ENCODE results near the gene MYO9A. TPM values are rescaled to one million over a fixed set of nuclear protein-coding genes. Genes with fewer than 3 reads are reported as not detected.

Gene MYO9A
- total and polyA plus RNA-seq, 5 donors from 2014 or later, result 8.3 to 32.3 (median 11.5) TPM

DNA sequence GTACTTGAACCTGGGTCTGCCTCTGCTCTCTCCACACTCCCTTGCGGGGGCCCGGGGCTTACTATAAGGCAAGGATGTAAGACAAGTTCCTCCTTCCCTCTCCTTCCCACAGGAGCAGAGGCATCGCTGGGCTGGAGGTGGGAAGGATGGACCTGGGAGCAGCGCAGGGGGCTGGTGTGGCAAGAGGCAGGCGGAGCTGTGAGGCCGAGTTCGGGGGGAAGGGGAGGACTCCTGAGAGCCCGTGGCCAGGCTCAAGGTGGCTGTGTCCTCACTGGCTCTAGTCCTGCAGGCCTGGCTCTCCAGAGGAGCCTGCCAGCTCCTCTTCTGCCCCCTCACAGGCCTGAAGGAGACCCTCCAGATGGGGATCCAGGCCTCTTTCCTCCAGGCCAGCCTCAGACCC, 308.6 kb downstream of the MYO9A start:
- Mint-ChIP-seq H3K4me3 (no peak overlapping the region), H3K9me3 (no peaks in the 10 kb centered on the region), H3K4me1 (no peaks in the 10 kb centered on the region), H3K27ac (no peak overlapping the region), H3K27me3 (no peaks in the 10 kb centered on the region), H3K36me3 (no peaks in the 10 kb centered on the region)
- ATAC-seq (ENCODE audit: low read depth in 2 of 2) (no peak), DNase-seq (no peak)
- H3K36me3 ChIP-seq (ENCODE audit: control insufficient read depth, insufficient read depth, low read length), result no peaks in the 10 kb centered on the region
- H3K27me3 ChIP-seq (ENCODE audit: control insufficient read depth, insufficient read depth, low read length), result no peaks in the 10 kb centered on the region
- H3K4me3 ChIP-seq (ENCODE audit: low read depth, low read length), result no peak overlapping the region
- H3K4me1 ChIP-seq (ENCODE audit: control insufficient read depth, insufficient read depth, low read length, poor library complexity, severe bottlenecking), result no peaks in the 10 kb centered on the region
- H3K9me3 ChIP-seq (ENCODE audit: control insufficient read depth in 2 of 2, low read length in 2 of 2), result no peaks in the 10 kb centered on the region
- no peak overlapping the region for H3K27ac ChIP-seq (ENCODE audit: insufficient read depth, low read length, poor library complexity, severe bottlenecking)

DNA sequence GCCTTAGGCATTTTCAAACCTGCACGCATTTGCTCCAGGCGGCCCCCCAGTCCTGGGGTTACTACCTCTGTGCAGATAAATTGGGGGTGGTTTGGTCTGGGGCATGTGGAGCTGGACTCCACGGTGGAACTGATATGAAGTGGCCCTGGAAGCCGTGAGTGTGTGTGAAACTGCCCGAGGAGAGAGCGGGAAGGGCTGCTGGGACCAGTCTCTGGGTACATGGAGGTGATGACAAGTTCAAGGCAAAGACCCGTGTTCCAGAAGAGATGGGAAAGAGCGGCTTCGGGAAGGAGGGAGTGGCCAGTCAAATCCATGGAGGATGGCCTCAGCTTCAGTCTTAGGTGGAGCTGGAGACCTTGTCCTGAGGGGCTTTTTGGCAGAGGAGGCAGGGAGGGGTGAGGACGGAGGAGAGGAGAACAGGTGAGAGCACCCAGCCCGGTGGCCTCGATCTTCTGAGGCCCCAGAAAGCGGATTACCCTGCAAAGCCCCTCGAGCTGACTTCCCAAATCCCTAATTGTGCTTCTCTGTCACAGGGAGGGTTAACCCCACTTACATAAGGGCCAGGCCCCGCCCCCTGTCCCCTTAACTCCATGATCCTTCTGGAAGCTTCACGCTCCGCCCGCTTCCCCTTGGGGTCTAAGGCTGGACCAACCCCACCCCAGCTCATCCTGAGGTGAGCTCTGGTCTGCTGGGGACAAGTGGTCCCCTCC, 309.5 kb downstream of the MYO9A start:
- no peak for DNase-seq
- Histone ChIP-seq H3K4me1 (ENCODE audit: control insufficient read depth, insufficient read depth, low read length, poor library complexity, severe bottlenecking) (no peaks in the 10 kb centered on the region), H3K27ac (ENCODE audit: insufficient read depth, low read length, poor library complexity, severe bottlenecking) (no peak overlapping the region), H3K27me3 (ENCODE audit: control insufficient read depth, insufficient read depth, low read length) (no peaks in the 10 kb centered on the region), H3K36me3 (ENCODE audit: control insufficient read depth, insufficient read depth, low read length) (no peaks in the 10 kb centered on the region), H3K9me3 (ENCODE audit: control insufficient read depth in 2 of 2, low read length in 2 of 2) (no peaks in the 10 kb centered on the region), H3K4me3 (ENCODE audit: low read depth, low read length) (no peak overlapping the region)
- Mint-ChIP-seq H3K9me3 (no peaks in the 10 kb centered on the region), H3K36me3 (no peaks in the 10 kb centered on the region), H3K27ac (no peak overlapping the region), H3K27me3 (no peaks in the 10 kb centered on the region), H3K4me1 (no peaks in the 10 kb centered on the region), H3K4me3 (no peak overlapping the region)
- ATAC-seq (ENCODE audit: low read depth in 2 of 2), result no peak

DNA sequence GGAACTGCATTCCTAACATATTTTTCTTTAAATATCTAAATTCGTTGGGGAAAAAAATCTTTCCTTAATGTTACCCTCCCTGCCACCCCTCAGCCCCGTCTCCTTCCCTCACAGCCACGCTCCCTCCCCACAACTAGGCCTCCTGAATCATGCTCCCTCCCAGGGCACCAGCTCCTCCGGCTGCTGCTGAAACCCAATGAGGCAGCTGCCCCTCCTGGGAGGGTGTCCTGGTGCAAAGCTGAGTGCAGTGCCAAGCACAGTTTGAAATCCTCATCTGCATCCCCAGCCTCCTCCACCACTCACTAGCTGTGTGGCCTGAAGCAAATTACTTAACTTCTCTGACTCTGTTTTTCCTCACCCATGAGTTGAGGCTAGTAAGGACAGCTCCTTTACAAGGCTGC, 310.3 kb downstream of the MYO9A start:
- H3K4me3 Mint-ChIP-seq, result no peak overlapping the region
- H3K27me3 Mint-ChIP-seq, result peaks cover 3% of the 10 kb centered on the region
- H3K4me1 Mint-ChIP-seq, result no peaks in the 10 kb centered on the region
- no peaks in the 10 kb centered on the region for H3K9me3 ChIP-seq (ENCODE audit: control insufficient read depth in 2 of 2, low read length in 2 of 2)
- H3K27ac Mint-ChIP-seq, result no peak overlapping the region
- H3K36me3 Mint-ChIP-seq, result no peaks in the 10 kb centered on the region
- H3K4me1 ChIP-seq (ENCODE audit: control insufficient read depth, insufficient read depth, low read length, poor library complexity, severe bottlenecking), result no peaks in the 10 kb centered on the region
- no peaks in the 10 kb centered on the region for H3K27me3 ChIP-seq (ENCODE audit: control insufficient read depth, insufficient read depth, low read length)
- H3K27ac ChIP-seq (ENCODE audit: insufficient read depth, low read length, poor library complexity, severe bottlenecking), result no peak overlapping the region
- ATAC-seq (ENCODE audit: low read depth in 2 of 2), result no peak
- DNase-seq, result no peak
- H3K9me3 Mint-ChIP-seq, result no peaks in the 10 kb centered on the region
- H3K4me3 ChIP-seq (ENCODE audit: low read depth, low read length), result no peak overlapping the region
- no peaks in the 10 kb centered on the region for H3K36me3 ChIP-seq (ENCODE audit: control insufficient read depth, insufficient read depth, low read length)

DNA sequence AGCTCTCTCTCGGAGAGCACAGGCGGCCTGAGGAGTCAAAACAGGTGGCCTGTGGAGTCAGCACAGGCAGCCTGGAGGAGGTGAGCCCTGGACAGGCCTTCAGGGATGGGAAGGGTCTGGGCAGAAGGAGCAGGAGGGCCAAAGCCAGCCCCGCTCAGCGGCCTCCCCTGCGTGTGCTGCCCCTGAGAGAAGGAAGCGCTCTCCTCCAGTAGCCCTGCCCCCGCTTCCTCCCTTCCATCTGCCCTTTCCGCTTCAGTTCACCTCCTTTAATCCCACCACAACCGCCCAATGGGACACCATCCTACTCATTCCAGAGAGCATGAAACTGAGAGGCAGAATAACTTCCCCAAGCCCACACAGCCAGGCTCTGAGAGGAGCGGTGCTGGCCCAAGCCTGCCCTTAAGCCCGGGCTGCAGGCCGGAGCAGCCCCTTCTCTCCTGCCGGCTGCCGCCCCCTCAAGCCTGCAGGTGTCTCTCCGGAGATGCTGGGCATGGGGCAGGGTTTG, 310.8 kb downstream of the MYO9A start:
- H3K27ac Mint-ChIP-seq, result no peak overlapping the region
- ATAC-seq (ENCODE audit: low read depth in 2 of 2), result no peak
- Histone ChIP-seq H3K27me3 (ENCODE audit: control insufficient read depth, insufficient read depth, low read length) (no peaks in the 10 kb centered on the region), H3K27ac (ENCODE audit: insufficient read depth, low read length, poor library complexity, severe bottlenecking) (no peak overlapping the region), H3K4me3 (ENCODE audit: low read depth, low read length) (no peak overlapping the region), H3K9me3 (ENCODE audit: control insufficient read depth in 2 of 2, low read length in 2 of 2) (no peaks in the 10 kb centered on the region), H3K4me1 (ENCODE audit: control insufficient read depth, insufficient read depth, low read length, poor library complexity, severe bottlenecking) (no peaks in the 10 kb centered on the region), H3K36me3 (ENCODE audit: control insufficient read depth, insufficient read depth, low read length) (no peaks in the 10 kb centered on the region)
- no peak for DNase-seq
- no peaks in the 10 kb centered on the region for H3K4me1 Mint-ChIP-seq
- H3K36me3 Mint-ChIP-seq, result no peaks in the 10 kb centered on the region
- H3K4me3 Mint-ChIP-seq, result no peak overlapping the region
- peaks cover 5% of the 10 kb centered on the region for H3K27me3 Mint-ChIP-seq
- H3K9me3 Mint-ChIP-seq, result no peaks in the 10 kb centered on the region

DNA sequence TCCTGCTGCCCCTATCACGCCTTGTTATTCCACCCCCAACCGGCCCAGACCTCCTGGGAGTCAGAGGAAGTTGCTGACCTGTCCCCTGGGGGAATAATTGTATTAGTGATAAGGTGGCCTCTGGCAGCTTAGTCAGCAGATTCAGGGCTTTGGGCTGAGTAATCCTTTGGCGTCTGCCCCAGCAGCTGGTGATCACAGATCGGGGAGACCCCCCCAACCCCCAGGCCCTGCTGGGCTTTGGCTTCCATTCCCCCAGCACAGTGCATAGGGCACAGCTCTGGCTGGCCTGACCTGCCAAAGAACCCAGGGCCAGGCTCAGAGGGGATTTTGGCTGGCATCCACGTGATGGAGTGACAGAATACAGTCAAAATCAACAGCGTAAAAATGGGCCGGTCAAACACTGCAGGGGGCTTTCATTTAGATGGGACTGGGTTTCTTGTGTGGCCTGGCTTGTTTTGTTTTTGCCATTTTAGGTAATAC, 311.5 kb downstream of the MYO9A start:
- no peak for ATAC-seq (ENCODE audit: low read depth in 2 of 2)

DNA sequence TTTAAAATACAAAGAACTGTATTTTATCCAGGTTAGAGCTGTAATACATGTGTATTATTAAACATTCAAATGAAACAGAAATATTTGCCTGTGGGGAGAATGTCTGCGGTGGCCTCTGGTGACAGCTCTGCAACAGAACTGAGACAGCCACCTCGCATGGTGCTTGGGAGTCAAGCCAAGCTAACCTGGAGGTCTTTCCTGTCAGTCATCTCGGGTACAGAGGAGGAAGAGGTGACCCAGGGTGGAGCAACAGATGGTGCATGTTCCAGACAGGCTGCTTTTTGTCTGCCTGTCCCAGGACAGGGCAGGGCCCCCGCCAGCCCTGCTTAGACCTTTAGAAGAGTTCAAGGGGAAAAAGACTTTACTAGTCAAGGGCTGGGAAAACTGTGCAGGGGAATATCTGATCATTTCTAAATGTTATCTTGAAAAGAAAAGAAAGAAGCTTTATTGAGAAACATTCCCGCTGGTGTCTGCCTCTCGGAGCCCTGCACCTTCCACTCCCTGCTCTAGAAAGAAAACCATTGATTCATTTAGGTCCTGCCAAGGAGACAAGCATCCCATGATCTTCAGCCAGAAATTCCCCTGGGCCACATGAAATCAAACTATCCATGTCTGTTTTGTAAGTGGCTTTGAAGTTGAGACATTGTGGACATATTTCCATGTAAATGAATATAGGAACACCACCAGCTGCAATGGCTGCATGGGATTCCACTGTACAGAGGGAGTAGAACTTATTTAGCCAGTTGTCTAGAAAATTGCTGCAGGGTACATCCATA, 313.1 kb downstream of the MYO9A start:
- Histone ChIP-seq H3K27ac (ENCODE audit: insufficient read depth, low read length, poor library complexity, severe bottlenecking) (no peak overlapping the region), H3K4me1 (ENCODE audit: control insufficient read depth, insufficient read depth, low read length, poor library complexity, severe bottlenecking) (no peaks in the 10 kb centered on the region), H3K4me3 (ENCODE audit: low read depth, low read length) (no peak overlapping the region), H3K9me3 (ENCODE audit: control insufficient read depth in 2 of 2, low read length in 2 of 2) (no peaks in the 10 kb centered on the region), H3K36me3 (ENCODE audit: control insufficient read depth, insufficient read depth, low read length) (no peaks in the 10 kb centered on the region), H3K27me3 (ENCODE audit: control insufficient read depth, insufficient read depth, low read length) (no peaks in the 10 kb centered on the region)
- H3K9me3 Mint-ChIP-seq, result no peaks in the 10 kb centered on the region
- ATAC-seq (ENCODE audit: low read depth in 2 of 2) (no peak), DNase-seq (no peak)
- no peaks in the 10 kb centered on the region for H3K4me1 Mint-ChIP-seq
- H3K4me3 Mint-ChIP-seq, result no peak overlapping the region
- peak overlapping the region in 1 of 3 donors; percentile 45 for H3K27ac Mint-ChIP-seq
- peaks cover 11% of the 10 kb centered on the region for H3K27me3 Mint-ChIP-seq
- no peaks in the 10 kb centered on the region for H3K36me3 Mint-ChIP-seq

More for the DNA sequence above, 311.5 kb downstream of the MYO9A start:
- no peaks in the 10 kb centered on the region for H3K36me3 ChIP-seq (ENCODE audit: control insufficient read depth, insufficient read depth, low read length)
- Mint-ChIP-seq H3K4me1 (no peaks in the 10 kb centered on the region), H3K27ac (no peak overlapping the region), H3K27me3 (peaks cover 6% of the 10 kb centered on the region), H3K9me3 (no peaks in the 10 kb centered on the region), H3K4me3 (no peak overlapping the region), H3K36me3 (no peaks in the 10 kb centered on the region)
- no peaks in the 10 kb centered on the region for H3K4me1 ChIP-seq (ENCODE audit: control insufficient read depth, insufficient read depth, low read length, poor library complexity, severe bottlenecking)
- no peaks in the 10 kb centered on the region for H3K27me3 ChIP-seq (ENCODE audit: control insufficient read depth, insufficient read depth, low read length)
- no peak overlapping the region for H3K27ac ChIP-seq (ENCODE audit: insufficient read depth, low read length, poor library complexity, severe bottlenecking)
- DNase-seq, result no peak
- no peak overlapping the region for H3K4me3 ChIP-seq (ENCODE audit: low read depth, low read length)
- H3K9me3 ChIP-seq (ENCODE audit: control insufficient read depth in 2 of 2, low read length in 2 of 2), result no peaks in the 10 kb centered on the region

DNA sequence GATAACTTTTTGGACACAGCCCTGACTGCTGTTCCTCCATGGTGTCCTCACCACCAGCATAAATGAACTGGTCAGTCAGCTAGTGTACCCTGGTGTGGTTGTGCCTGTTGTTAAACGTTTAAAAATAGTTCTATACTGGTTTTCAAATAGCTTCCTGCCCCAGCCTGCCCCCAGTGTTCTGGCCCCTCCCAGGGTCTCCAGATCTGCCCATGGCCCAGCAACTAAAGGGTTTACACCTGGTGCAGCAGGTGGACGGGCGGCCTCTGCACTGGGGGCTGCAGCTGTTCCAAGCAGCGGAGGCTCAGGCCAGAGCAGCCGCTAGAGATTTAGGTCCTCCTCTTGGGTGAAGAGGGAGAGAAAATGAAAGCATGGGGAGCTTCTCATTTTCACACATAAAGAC, 313.7 kb downstream of the MYO9A start:
- H3K36me3 Mint-ChIP-seq, result no peaks in the 10 kb centered on the region
- Histone ChIP-seq H3K4me1 (ENCODE audit: control insufficient read depth, insufficient read depth, low read length, poor library complexity, severe bottlenecking) (no peaks in the 10 kb centered on the region), H3K9me3 (ENCODE audit: control insufficient read depth in 2 of 2, low read length in 2 of 2) (no peaks in the 10 kb centered on the region), H3K27ac (ENCODE audit: insufficient read depth, low read length, poor library complexity, severe bottlenecking) (no peak overlapping the region), H3K27me3 (ENCODE audit: control insufficient read depth, insufficient read depth, low read length) (no peaks in the 10 kb centered on the region), H3K36me3 (ENCODE audit: control insufficient read depth, insufficient read depth, low read length) (no peaks in the 10 kb centered on the region), H3K4me3 (ENCODE audit: low read depth, low read length) (no peak overlapping the region)
- ATAC-seq (ENCODE audit: low read depth in 2 of 2) (no peak), DNase-seq (no peak)
- no peaks in the 10 kb centered on the region for H3K4me1 Mint-ChIP-seq
- no peak overlapping the region for H3K4me3 Mint-ChIP-seq
- H3K27ac Mint-ChIP-seq, result no peak overlapping the region
- peaks cover 12% of the 10 kb centered on the region for H3K27me3 Mint-ChIP-seq
- no peaks in the 10 kb centered on the region for H3K9me3 Mint-ChIP-seq
